GM06990 (cell line): Measurements from ENCODE around the gene GOLT1A.

Source experiments
- DNase-seq: peaks from one replicate; pipeline ENCODE4 v3.0.0-alpha.2; 2011; ENCODE audit not compliant: insufficient read length; ENCODE audit errors: extremely low read depth
- H3K27me3 ChIP-seq: replicated peaks from 2 replicates; pipeline ENCODE4 v1.6.0; 2011; ENCODE audit warnings: low read length; ENCODE audit not compliant: control insufficient read depth, insufficient read depth
- H3K36me3 ChIP-seq: 2 replicates; pipeline ENCODE4 v1.5.1; 2011; ENCODE audit warnings: low read length; ENCODE audit not compliant: control insufficient read depth, insufficient read depth
- H3K4me3 ChIP-seq: replicated peaks from 2 replicates; pipeline ENCODE4 v1.5.1; 2011; ENCODE audit warnings: low read depth, mild to moderate bottlenecking, control low read depth, low read length
- CTCF ChIP-seq: IDR thresholded peaks from 2 replicates; pipeline ENCODE4 v1.5.1; 2011; ENCODE audit warnings: low read length, control low read depth, mild to moderate bottlenecking, inconsistent platforms; ENCODE audit not compliant: insufficient read depth, poor library complexity, severe bottlenecking

The GOLT1A gene

GRCh38 chr1:204212715-204213114 lies 1.1 kb downstream of the GOLT1A start:
- Histone ChIP-seq H3K36me3 (no peaks in the 10 kb centered on the region), H3K4me3 (no peak overlapping the region), H3K27me3 (no peaks in the 10 kb centered on the region; the same call in none of the 2 replicates)
- TF ChIP-seq CTCF, result no peak
- DNase-seq, result no peak

- no peak for TF ChIP-seq CTCF
- Histone ChIP-seq H3K4me3 (no peak overlapping the region), H3K27me3 (no peaks in the 10 kb centered on the region; the same call in none of the 2 replicates), H3K36me3 (no peaks in the 10 kb centered on the region)
- DNase-seq, result no peak
Measured at GRCh38 chr1:204211046-204211445, 2.7 kb downstream of the GOLT1A start.

DNA sequence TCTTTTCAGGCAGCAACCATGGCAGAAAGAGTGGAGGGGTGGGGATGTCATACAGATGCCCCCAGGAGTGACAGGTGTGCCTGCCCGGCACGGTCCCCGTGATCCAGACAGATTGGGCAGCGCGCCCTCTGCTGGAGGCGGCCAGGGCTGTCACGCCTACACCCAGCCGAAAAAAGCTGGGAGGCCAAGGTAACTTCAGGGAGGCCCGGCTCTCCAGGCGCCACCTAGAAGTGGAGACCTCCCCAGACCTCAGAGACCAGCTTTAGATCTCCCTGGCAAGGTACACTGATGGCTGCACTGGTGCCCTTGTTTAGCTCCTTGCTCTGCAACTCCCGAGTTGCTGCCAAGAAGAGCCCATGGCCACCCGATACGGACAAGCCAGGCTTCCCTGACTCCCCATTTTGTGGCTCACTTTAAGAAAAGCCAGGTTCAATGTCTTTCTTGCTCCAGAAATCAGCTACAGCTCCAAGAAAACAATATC lies 6.6 kb downstream of the GOLT1A start:
- Histone ChIP-seq H3K27me3 (no peaks in the 10 kb centered on the region; the same call in none of the 2 replicates), H3K36me3 (no peaks in the 10 kb centered on the region), H3K4me3 (no peak overlapping the region)
- TF ChIP-seq CTCF, result peak; percentile 98
- DNase-seq, result peak; percentile 45

DNA sequence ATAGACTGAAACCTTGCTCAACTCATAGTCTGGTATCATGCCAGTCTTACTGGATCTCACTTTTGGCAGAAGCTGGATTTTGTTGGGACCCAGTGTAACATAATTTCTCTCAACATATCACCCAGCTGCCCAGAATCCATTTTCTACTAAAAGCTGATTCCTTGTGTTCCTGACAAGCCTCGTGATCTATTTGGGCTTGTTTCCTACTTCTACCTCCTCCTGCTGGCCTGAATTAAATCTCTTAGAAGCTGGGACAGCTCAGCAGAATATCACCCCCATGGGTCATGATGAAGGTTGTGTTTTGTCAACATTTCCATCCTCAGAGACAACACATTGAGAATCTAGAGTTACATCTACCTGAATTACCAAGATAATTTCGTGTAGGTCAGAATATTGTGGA lies 7.7 kb downstream of the GOLT1A start:
- no peak for TF ChIP-seq CTCF
- Histone ChIP-seq H3K36me3 (no peaks in the 10 kb centered on the region), H3K27me3 (no peaks in the 10 kb centered on the region; the same call in none of the 2 replicates)

GRCh38 chr1:204205486-204205885 lies 8.3 kb downstream of the GOLT1A start:
- no peak for TF ChIP-seq CTCF
- no peaks in the 10 kb centered on the region for H3K36me3 ChIP-seq
- no peak overlapping the region for H3K4me3 ChIP-seq
- no peak for DNase-seq
- no peaks in the 10 kb centered on the region; the same call in 1 of the 2 replicates for H3K27me3 ChIP-seq

More for the DNA sequence above, 7.7 kb downstream of the GOLT1A start:
- no peak overlapping the region for H3K4me3 ChIP-seq
- no peak for DNase-seq

- DNase-seq, result no peak
- no peak overlapping the region for H3K4me3 ChIP-seq
- no peaks in the 10 kb centered on the region for H3K36me3 ChIP-seq
- H3K27me3 ChIP-seq, result no peaks in the 10 kb centered on the region; the same call in 1 of the 2 replicates
- no peak for TF ChIP-seq CTCF
Measured at GRCh38 chr1:204204944-204205343, 8.8 kb downstream of the GOLT1A start.
